Left hindlimb (tissue), 1 donor: ENCODE data around the gene WNT7B.

Experiments
- DNase-seq: peaks from one replicate; pipeline ENCODE4 v3.0.0-alpha.2; 2018

The WNT7B gene

GRCh38 chr22:45952151-45952550 is 24.8 kb downstream of the WNT7B start:
- no peak for DNase-seq

GRCh38 chr22:45949891-45950290 is 27.1 kb downstream of the WNT7B start:
- DNase-seq: no peak

- no peak for DNase-seq
Measured at GRCh38 chr22:45949258-45949870, 27.6 kb downstream of the WNT7B start.

- no peak for DNase-seq
Measured at GRCh38 chr22:45948081-45948648, 28.8 kb downstream of the WNT7B start.

GRCh38 chr22:45946805-45947600 is 30.0 kb downstream of the WNT7B start:
- DNase-seq: no peak

GRCh38 chr22:45945621-45946106 is 31.3 kb downstream of the WNT7B start:
- no peak for DNase-seq

GRCh38 chr22:45942787-45943493 is 34.0 kb downstream of the WNT7B start:
- DNase-seq: no peak

- no peak for DNase-seq
Measured at GRCh38 chr22:45942344-45942743, 34.6 kb downstream of the WNT7B start.

- DNase-seq: no peak
Measured at GRCh38 chr22:45938913-45939312, 38.0 kb downstream of the WNT7B start.

GRCh38 chr22:45937960-45938359 is 39.0 kb downstream of the WNT7B start:
- no peak for DNase-seq

- DNase-seq: no peak
Measured at GRCh38 chr22:45935573-45935972, 41.4 kb downstream of the WNT7B start.

- no peak for DNase-seq
Measured at GRCh38 chr22:45934659-45935341, 42.2 kb downstream of the WNT7B start.

- DNase-seq: no peak
Measured at GRCh38 chr22:45934168-45934564, 42.8 kb downstream of the WNT7B start.

GRCh38 chr22:45933506-45934167 is 43.3 kb downstream of the WNT7B start:
- no peak for DNase-seq

GRCh38 chr22:45932071-45932470 is 44.9 kb downstream of the WNT7B start:
- DNase-seq: no peak

GRCh38 chr22:45931042-45931441 is 45.9 kb downstream of the WNT7B start:
- DNase-seq: no peak

- DNase-seq: no peak
Measured at GRCh38 chr22:45930324-45930723, 46.6 kb downstream of the WNT7B start.

- DNase-seq: no peak
Measured at GRCh38 chr22:45929649-45930048, 47.3 kb downstream of the WNT7B start.

GRCh38 chr22:45928726-45929368 is 48.1 kb downstream of the WNT7B start:
- DNase-seq: no peak

- no peak for DNase-seq
Measured at GRCh38 chr22:45927059-45927458, 49.9 kb downstream of the WNT7B start.

GRCh38 chr22:45926433-45926832 is 50.5 kb downstream of the WNT7B start:
- DNase-seq: no peak
